Muscle of arm (tissue), 14 donors: ENCODE measurements around the gene CANX. TPM values are rescaled to one million over a fixed set of nuclear protein-coding genes. Genes with fewer than 3 reads are reported as not detected.
A peak's percentile ranks its signal among the peaks of the same experiment; 100 is the strongest.
"Not testable (repeated sequence)": the region's sequence is repeated elsewhere in the genome, so short reads cannot be mapped to it uniquely, and the experiment has no call there.

Experiments
- DNase-seq: peaks from one replicate; pipeline ENCODE4 v3.0.0-alpha.2; 2013
- long read RNA-seq, 11 donors: transcript quantifications; one replicate each; lab custom pipeline, GENCODE V29; 2026
- polyA plus RNA-seq, 12 donors: library from polyadenylated mRNA; unstranded; fragments of 120-200 nt; gene quantifications; one replicate each; pipeline ENCODE4 v1.2.1, GENCODE V29; 2013; ENCODE audit not compliant: insufficient read length in 12 of 12

CANX gene
- 100 to 1,000 TPM in 11 of 12 donors, not detected in 1; 208 to 312 (median 283) TPM for polyA plus RNA-seq
- long read RNA-seq, donor 1, full-length matches to known transcripts: 30 of 141 reads
- long read RNA-seq, donor 1, partial matches to known transcripts: 111 of 141 reads
- long read RNA-seq, donor 1, other reads (novel, unspliced or antisense): 0 of 141 reads
- long read RNA-seq, donor 2, full-length matches to known transcripts: 38 of 63 reads
- long read RNA-seq, donor 2, partial matches to known transcripts: 20 of 63 reads
- long read RNA-seq, donor 2, other reads (novel, unspliced or antisense): 5 of 63 reads
- long read RNA-seq, donor 3, full-length matches to known transcripts: 12 of 21 reads
- long read RNA-seq, donor 3, partial matches to known transcripts: 9 of 21 reads
- long read RNA-seq, donor 3, other reads (novel, unspliced or antisense): 0 of 21 reads
- long read RNA-seq, donor 4, full-length matches to known transcripts: 18 of 23 reads
- long read RNA-seq, donor 4, partial matches to known transcripts: 5 of 23 reads
- long read RNA-seq, donor 4, other reads (novel, unspliced or antisense): 0 of 23 reads
- long read RNA-seq, donor 5, full-length matches to known transcripts: 41 of 125 reads
- long read RNA-seq, donor 5, partial matches to known transcripts: 74 of 125 reads
- long read RNA-seq, donor 5, other reads (novel, unspliced or antisense): 10 of 125 reads
- long read RNA-seq, donor 6, full-length matches to known transcripts: 13 of 21 reads
- long read RNA-seq, donor 6, partial matches to known transcripts: 8 of 21 reads
- long read RNA-seq, donor 6, other reads (novel, unspliced or antisense): 0 of 21 reads
- long read RNA-seq, donor 7, full-length matches to known transcripts: 18 of 25 reads
- long read RNA-seq, donor 7, partial matches to known transcripts: 7 of 25 reads
- long read RNA-seq, donor 7, other reads (novel, unspliced or antisense): 0 of 25 reads
- long read RNA-seq, donor 8, full-length matches to known transcripts: 43 of 72 reads
- long read RNA-seq, donor 8, partial matches to known transcripts: 29 of 72 reads
- long read RNA-seq, donor 8, other reads (novel, unspliced or antisense): 0 of 72 reads
- long read RNA-seq, donor 9, full-length matches to known transcripts: 10 of 76 reads
- long read RNA-seq, donor 9, partial matches to known transcripts: 66 of 76 reads
- long read RNA-seq, donor 9, other reads (novel, unspliced or antisense): 0 of 76 reads
- long read RNA-seq, donor 10, full-length matches to known transcripts: 33 of 109 reads
- long read RNA-seq, donor 10, partial matches to known transcripts: 76 of 109 reads
- long read RNA-seq, donor 10, other reads (novel, unspliced or antisense): 0 of 109 reads
- long read RNA-seq, donor 11, full-length matches to known transcripts: 33 of 57 reads
- long read RNA-seq, donor 11, partial matches to known transcripts: 19 of 57 reads
- long read RNA-seq, donor 11, other reads (novel, unspliced or antisense): 5 of 57 reads

- DNase-seq: no peak
These were observed at the start of gene CANX for GRCh38 chr5:179698935-179699615. Gene CANX, plus strand, starts transcription at chr5:179698967. Its CDS starts 6,715 bp downstream, at chr5:179705682.

- DNase-seq: not testable (repeated sequence)
These were observed 49.5 kb upstream of the CANX start for GRCh38 chr5:179649166-179649703.

GRCh38 chr5:179650245-179650644 is 48.5 kb upstream of the CANX start:
- not testable (repeated sequence) for DNase-seq

- DNase-seq: not testable (repeated sequence)
These were observed 45.6 kb upstream of the CANX start for GRCh38 chr5:179653135-179653534.

GRCh38 chr5:179657302-179658178 is 41.2 kb upstream of the CANX start:
- DNase-seq: not testable (repeated sequence)

- DNase-seq: not testable (repeated sequence)
These were observed 40.4 kb upstream of the CANX start for GRCh38 chr5:179658179-179658856.

- not testable (repeated sequence) for DNase-seq
These were observed 37.1 kb upstream of the CANX start for GRCh38 chr5:179661647-179662046.

GRCh38 chr5:179668391-179668790 is 30.4 kb upstream of the CANX start:
- DNase-seq: no peak

GRCh38 chr5:179678223-179679013 is 20.3 kb upstream of the CANX start:
- DNase-seq: peak; percentile 98

GRCh38 chr5:179679014-179679674 is 19.6 kb upstream of the CANX start:
- peak; percentile 76 for DNase-seq

- no peak for DNase-seq
These were observed 18.6 kb upstream of the CANX start for GRCh38 chr5:179680014-179680779.

- DNase-seq: no peak
These were observed 17.9 kb upstream of the CANX start, which contains the start of gene CBY3 for GRCh38 chr5:179680780-179681401. Gene CBY3, minus strand, starts transcription at chr5:179681034. Its CDS starts 116 bp downstream, at chr5:179680918.

GRCh38 chr5:179689212-179689611 is 9.6 kb upstream of the CANX start:
- not testable (repeated sequence) for DNase-seq

GRCh38 chr5:179694561-179694960 is 4.2 kb upstream of the CANX start:
- DNase-seq: no peak

GRCh38 chr5:179696603-179697002 is 2.2 kb upstream of the CANX start:
- no peak for DNase-seq

GRCh38 chr5:179697108-179697507 is 1.7 kb upstream of the CANX start:
- no peak for DNase-seq
